SJCRH30 (cell line): ENCODE results near the gene RARRES2. TPM values are rescaled to one million over a fixed set of nuclear protein-coding genes. Genes with fewer than 3 reads are reported as not detected.
"Not testable (repeated sequence)": the region's sequence is repeated elsewhere in the genome, so short reads cannot be mapped to it uniquely, and the experiment has no call there.

Experiments used
- DNase-seq, 2 experiments: peaks; one replicate each; pipeline ENCODE4 v3.0.0-alpha.2; 2015 to 2020
- H3K27ac ChIP-seq: fragments of 250-450 bp; sonication (Bioruptor Pico); 2 replicates; pipeline ENCODE4 v1.5.1; 2020; ENCODE audit warnings: mild to moderate bottlenecking, moderate library complexity
- H3K27me3 ChIP-seq: fragments of 250-450 bp; sonication (Bioruptor Pico); 2 replicates; pipeline ENCODE4 v1.5.1; 2020; ENCODE audit warnings: mild to moderate bottlenecking, moderate library complexity
- H3K36me3 ChIP-seq: fragments of 250-450 bp; sonication (Bioruptor Pico); 2 replicates; pipeline ENCODE4 v1.5.1; 2020; ENCODE audit warnings: mild to moderate bottlenecking, moderate library complexity
- H3K4me1 ChIP-seq: fragments of 250-450 bp; sonication (Bioruptor Pico); 2 replicates; pipeline ENCODE4 v1.5.1; 2020; ENCODE audit warnings: mild to moderate bottlenecking, moderate library complexity
- H3K4me3 ChIP-seq: fragments of 250-450 bp; sonication (Bioruptor Pico); 2 replicates; pipeline ENCODE4 v1.5.1; 2020; ENCODE audit warnings: mild to moderate bottlenecking, moderate library complexity
- H3K9me3 ChIP-seq: fragments of 250-450 bp; sonication (Bioruptor Pico); replicated peaks from 2 replicates; pipeline ENCODE4 v1.5.1; 2020; ENCODE audit warnings: mild to moderate bottlenecking, moderate library complexity
- total RNA-seq: library from RNA; depleted of rRNA; stranded (reverse); fragments of >200 nt; shearing (Covaris generic); gene quantifications from 2 replicates; pipeline ENCODE4 v1.2.3, GENCODE V29; 2014; rRNA removed

Gene RARRES2
- total RNA-seq, 1 experiment from 2014 or later = 68.1 TPM

GRCh38 chr7:150295614-150296013, 45.8 kb downstream of the RARRES2 start:
- H3K27ac ChIP-seq, H3K27me3 ChIP-seq, H3K4me1 ChIP-seq, DNase-seq, H3K4me3 ChIP-seq, H3K36me3 ChIP-seq, H3K9me3 ChIP-seq: not testable (repeated sequence)

GRCh38 chr7:150295027-150295426, 46.4 kb downstream of the RARRES2 start:
- H3K36me3 ChIP-seq, H3K27me3 ChIP-seq, H3K27ac ChIP-seq, H3K4me1 ChIP-seq, H3K9me3 ChIP-seq, DNase-seq, H3K4me3 ChIP-seq: not testable (repeated sequence)

GRCh38 chr7:150290317-150290716, 51.1 kb downstream of the RARRES2 start:
- peak; percentile 41 to 60 for DNase-seq
- Histone ChIP-seq H3K4me3 (peak overlapping the region; percentile 13; the same call in 1 of the 2 replicates), H3K4me1 (peaks cover 12% of the 10 kb centered on the region)
- H3K36me3 ChIP-seq, H3K9me3 ChIP-seq, H3K27me3 ChIP-seq, H3K27ac ChIP-seq: not testable (repeated sequence)

GRCh38 chr7:150288816-150289215, 52.6 kb downstream of the RARRES2 start:
- H3K4me3 ChIP-seq, H3K9me3 ChIP-seq, H3K27me3 ChIP-seq, H3K27ac ChIP-seq, DNase-seq, H3K36me3 ChIP-seq: not testable (repeated sequence)
- H3K4me1 ChIP-seq = peaks cover 12% of the 10 kb centered on the region

Other genes with a start within 250 kb of the RARRES2 start
- not detected in 2 replicates for gene LRRC61, start 18.3 kb downstream of the RARRES2 start, total RNA-seq
- 1.7 and 4.6 TPM in 2 replicates for gene ACTR3C, start 18.1 kb downstream of the RARRES2 start, total RNA-seq
- gene REPIN1, start 27.2 kb upstream of the RARRES2 start, total RNA-seq = 174 and 183 TPM in 2 replicates
- 8.1 and 9.5 TPM in 2 replicates for gene ZNF775, start 37.7 kb upstream of the RARRES2 start, total RNA-seq
- gene GIMAP8, start 109.0 kb upstream of the RARRES2 start, total RNA-seq = not detected in 2 replicates
- not detected in 2 replicates for gene GIMAP7, start 173.2 kb upstream of the RARRES2 start, total RNA-seq
- not detected in 2 replicates for gene GIMAP4, start 225.8 kb upstream of the RARRES2 start, total RNA-seq